Choroid plexus epithelial cell (primary cell): ENCODE data around the gene SCUBE1.

Experiments used
- DNase-seq: peaks from one replicate; pipeline ENCODE4 v3.0.0-alpha.2; 2010; ENCODE audit warnings: low read depth
- H3K4me3 ChIP-seq: 2 replicates; pipeline ENCODE4 v1.5.1; 2011; ENCODE audit warnings: low read depth, mild to moderate bottlenecking, control low read depth, low read length, moderate library complexity
- TF ChIP-seq, protein P1 (sequence below): conservative IDR thresholded peaks from 2 replicates; pipeline ENCODE4 v1.5.1; 2011; ENCODE audit warnings: low read depth, mild to moderate bottlenecking, control low read depth, inconsistent platforms, low read length, moderate library complexity

The SCUBE1 gene

DNA sequence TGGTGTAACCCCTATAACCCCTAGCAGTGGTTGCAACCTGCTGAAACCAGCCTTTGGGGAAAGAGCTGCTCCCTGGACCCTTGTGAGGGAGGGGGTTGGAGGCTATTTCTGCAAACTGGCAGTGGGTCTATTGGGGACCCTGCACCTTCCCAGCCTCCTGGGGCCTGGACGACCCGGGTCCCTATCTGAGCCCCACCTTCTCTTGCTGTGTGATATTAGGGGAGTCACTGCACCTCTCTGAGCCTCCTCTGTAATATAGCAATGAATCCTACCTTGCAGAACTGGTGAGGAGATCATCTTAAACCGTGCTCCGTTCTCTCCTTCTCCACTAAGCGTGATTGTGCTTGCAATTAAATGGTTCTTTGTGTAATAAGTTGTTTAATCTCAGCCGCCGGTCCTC lies 44.6 kb upstream of the SCUBE1 start:
- no peak for DNase-seq
- TF ChIP-seq, protein P1, sequence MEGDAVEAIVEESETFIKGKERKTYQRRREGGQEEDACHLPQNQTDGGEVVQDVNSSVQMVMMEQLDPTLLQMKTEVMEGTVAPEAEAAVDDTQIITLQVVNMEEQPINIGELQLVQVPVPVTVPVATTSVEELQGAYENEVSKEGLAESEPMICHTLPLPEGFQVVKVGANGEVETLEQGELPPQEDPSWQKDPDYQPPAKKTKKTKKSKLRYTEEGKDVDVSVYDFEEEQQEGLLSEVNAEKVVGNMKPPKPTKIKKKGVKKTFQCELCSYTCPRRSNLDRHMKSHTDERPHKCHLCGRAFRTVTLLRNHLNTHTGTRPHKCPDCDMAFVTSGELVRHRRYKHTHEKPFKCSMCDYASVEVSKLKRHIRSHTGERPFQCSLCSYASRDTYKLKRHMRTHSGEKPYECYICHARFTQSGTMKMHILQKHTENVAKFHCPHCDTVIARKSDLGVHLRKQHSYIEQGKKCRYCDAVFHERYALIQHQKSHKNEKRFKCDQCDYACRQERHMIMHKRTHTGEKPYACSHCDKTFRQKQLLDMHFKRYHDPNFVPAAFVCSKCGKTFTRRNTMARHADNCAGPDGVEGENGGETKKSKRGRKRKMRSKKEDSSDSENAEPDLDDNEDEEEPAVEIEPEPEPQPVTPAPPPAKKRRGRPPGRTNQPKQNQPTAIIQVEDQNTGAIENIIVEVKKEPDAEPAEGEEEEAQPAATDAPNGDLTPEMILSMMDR = no peak
- no peak overlapping the region for H3K4me3 ChIP-seq

DNA sequence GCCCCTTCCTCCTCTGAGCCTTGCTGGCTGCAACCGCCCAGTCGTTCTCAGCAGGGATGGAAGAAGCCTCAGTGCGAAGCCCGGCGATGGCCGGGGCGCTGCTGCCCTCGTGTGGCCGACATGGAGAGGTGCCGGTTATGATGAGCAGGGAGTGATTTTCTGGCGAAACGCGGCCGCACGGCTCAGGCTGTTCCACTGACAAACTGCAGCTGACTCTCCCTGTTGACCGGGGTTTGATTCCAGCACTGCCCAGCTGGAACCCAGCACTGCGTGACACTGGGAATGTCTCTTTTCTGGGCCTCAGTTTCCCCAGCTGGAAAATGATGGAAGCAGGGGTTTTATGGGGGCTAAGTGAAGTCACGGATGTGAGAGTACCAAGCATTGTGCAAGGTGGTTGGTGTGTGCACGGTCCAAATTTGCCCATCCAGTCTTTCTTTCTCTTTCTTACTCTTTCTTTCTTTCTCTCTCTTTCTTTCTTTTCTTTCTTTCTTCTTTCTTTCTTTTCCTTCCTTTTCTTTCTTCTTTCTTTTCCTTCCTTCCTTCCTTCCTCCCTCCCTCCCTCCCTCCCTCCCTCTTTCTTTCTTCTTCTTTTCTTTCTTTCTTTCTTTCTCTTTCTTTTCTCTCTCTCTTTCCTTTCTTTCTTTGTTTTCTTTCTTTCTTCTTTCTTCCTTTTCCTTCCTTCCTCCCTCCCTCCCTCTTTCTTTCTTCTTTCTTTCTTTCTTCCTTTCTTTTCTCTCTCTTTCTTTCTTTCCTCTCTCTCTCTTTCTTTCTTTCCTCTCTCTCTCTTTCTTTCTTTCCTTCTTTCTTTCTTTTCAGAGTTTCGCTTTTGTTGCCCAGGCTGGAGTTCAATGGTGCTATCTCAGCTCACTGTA lies 42.8 kb upstream of the SCUBE1 start:
- TF ChIP-seq, protein P1 = peak; percentile 96
- H3K4me3 ChIP-seq = no peak overlapping the region
- peak; percentile 86 for DNase-seq

DNA sequence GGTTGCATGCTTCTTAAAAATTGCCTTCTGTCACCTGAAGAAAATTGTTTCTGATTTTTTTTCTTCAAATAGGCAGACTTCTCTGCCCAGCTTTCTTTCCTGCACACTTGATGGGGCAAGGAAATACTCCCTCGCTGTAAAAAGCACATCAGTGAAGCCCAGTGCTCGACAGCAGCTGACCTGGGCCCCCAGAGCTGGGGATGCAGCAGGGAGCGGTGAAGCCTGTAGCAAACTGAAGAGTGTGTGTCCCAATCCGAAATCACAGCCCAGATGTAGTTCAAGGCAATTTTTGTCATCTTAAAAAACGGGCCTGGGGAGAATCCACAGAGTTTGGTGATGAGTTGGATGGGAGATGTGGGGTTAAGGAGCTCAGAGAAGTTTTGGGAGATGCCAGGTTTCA lies 41.7 kb upstream of the SCUBE1 start:
- TF ChIP-seq, protein P1 = no peak
- no peak for DNase-seq
- H3K4me3 ChIP-seq = no peak overlapping the region

DNA sequence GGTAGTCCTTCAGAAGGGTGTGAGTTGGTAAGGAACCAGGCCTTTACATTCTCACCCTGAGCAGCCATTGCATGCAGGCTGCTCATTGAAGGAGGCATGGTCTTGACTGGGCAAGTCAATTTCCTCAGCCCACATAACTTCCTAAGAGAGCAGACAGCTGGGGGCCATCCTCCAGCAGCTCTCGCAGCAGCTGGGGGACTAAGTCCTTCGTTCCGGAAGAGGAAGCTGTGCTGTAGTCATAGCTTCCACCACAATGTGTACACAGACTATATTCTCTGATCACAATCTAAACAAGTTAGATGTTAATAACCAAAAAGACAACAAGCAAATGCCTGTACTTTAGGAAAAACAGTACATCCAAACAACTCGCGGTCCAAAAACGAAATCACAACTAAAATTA lies 38.5 kb upstream of the SCUBE1 start:
- no peak overlapping the region for H3K4me3 ChIP-seq
- DNase-seq = no peak
- TF ChIP-seq, protein P1 = no peak

DNA sequence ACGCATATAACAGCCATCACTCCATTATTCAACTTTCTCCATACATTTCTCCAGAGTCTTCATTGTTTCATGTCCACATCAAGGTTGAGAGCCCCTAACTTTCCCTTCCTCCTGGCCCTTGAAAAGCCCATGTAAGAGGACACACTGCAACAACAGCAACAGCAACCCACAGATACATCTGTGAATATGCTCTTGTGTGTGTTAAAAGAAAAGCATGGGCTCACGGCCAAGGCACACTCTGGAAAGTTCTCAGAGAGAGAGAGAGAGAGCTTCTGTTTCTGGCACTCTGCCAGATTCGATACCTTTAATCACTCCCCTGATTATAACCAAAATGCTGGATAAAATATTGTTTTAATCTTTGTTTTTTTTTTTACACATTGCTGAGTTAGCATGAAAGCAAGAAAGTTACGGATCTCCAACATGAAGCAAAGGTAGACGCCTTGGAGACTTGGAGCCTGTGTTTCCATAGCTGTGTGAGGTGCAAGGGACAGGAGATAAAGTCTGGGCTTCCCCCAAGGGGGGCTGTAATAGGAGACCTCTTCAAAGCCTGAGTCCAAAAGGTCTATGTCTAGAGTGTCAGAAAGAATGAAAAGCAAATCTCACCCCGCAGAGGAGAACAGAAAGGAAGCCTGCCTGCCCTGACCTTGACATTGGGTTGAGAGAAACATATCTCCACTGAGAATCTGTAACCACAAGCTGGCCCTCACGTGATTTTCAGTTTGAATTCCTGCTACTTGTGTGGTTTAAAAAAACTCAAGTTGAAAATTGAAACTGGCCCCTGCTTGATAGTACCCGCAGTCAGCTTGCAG lies 34.9 kb upstream of the SCUBE1 start:
- peak; percentile 87 for DNase-seq
- TF ChIP-seq, protein P1 = no peak
- no peak overlapping the region for H3K4me3 ChIP-seq

DNA sequence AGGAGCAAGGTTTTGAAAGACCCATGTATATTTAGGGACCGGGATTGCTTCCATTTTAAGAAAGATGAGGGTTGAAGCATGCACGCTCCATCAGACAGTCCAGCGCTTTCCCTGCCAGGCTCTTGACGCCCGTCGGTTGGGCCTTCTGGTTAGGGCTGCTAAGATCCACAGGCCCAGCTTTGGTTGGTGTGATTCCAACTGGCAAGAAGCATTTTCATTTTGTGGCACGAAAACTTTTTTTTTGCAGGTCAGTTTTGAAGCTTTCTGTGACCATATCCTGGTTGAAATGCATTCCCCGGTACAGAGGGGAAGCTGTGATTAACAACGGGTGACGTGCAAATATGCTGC lies 34.4 kb upstream of the SCUBE1 start:
- no peak for DNase-seq
- H3K4me3 ChIP-seq = no peak overlapping the region
- TF ChIP-seq, protein P1 = no peak
